ENCODE data around the gene ALAS1.

ALAS1 gene

GRCh38 chr3:52222319-52223221 lies 24.6 kb downstream of the ALAS1 start:
- no peak for DNase-seq

GRCh38 chr3:52223449-52224408 lies 25.8 kb downstream of the ALAS1 start:
- no peak for DNase-seq

GRCh38 chr3:52225452-52226228 lies 27.7 kb downstream of the ALAS1 start, which contains the start of gene TLR9:
TLR9 (minus strand) TSS chr3:52225645; CDS start chr3:52225529, 116 bp downstream.
- DNase-seq = no peak

GRCh38 chr3:52226229-52226817 lies 28.4 kb downstream of the ALAS1 start:
- DNase-seq = no peak

- no peak for DNase-seq
Observed at GRCh38 chr3:52227117-52227516, 29.2 kb downstream of the ALAS1 start.

GRCh38 chr3:52227766-52228165 lies 29.8 kb downstream of the ALAS1 start:
- DNase-seq = no peak

- no peak for DNase-seq
Observed at GRCh38 chr3:52228266-52228665, 30.3 kb downstream of the ALAS1 start.

GRCh38 chr3:52228751-52229291 lies 30.9 kb downstream of the ALAS1 start:
- DNase-seq = no peak

GRCh38 chr3:52229656-52230055 lies 31.7 kb downstream of the ALAS1 start:
- no peak for DNase-seq

GRCh38 chr3:52230461-52230860 lies 32.5 kb downstream of the ALAS1 start:
- DNase-seq = no peak

GRCh38 chr3:52230889-52231499 lies 33.0 kb downstream of the ALAS1 start:
- no peak for DNase-seq

- peak; percentile 76 to 88 (median 85) for DNase-seq
Observed at GRCh38 chr3:52231502-52232278, 33.7 kb downstream of the ALAS1 start.

- no peak for DNase-seq
Observed at GRCh38 chr3:52232279-52233107, 34.5 kb downstream of the ALAS1 start.

GRCh38 chr3:52233108-52233591 lies 35.2 kb downstream of the ALAS1 start:
- DNase-seq = no peak

GRCh38 chr3:52233968-52234367 lies 36.0 kb downstream of the ALAS1 start:
- no peak for DNase-seq

GRCh38 chr3:52234516-52235447 lies 36.8 kb downstream of the ALAS1 start:
- no peak for DNase-seq

GRCh38 chr3:52236424-52236886 lies 38.5 kb downstream of the ALAS1 start:
- DNase-seq = no peak

GRCh38 chr3:52237006-52237656 lies 39.2 kb downstream of the ALAS1 start:
- no peak for DNase-seq
